Left ventricle myocardium superior (tissue), 1 donor: ENCODE measurements around the gene BIN1. TPM values are rescaled to one million over a fixed set of nuclear protein-coding genes. Genes with fewer than 3 reads are reported as not detected.
A peak's percentile ranks its signal among the peaks of the same experiment; 100 is the strongest.

Experiments
- ATAC-seq: fragments of 200-7000 bp; cut with Tn5 transposase; one replicate; pipeline ENCODE4 v1.9.1; 2020; ENCODE audit warnings: mild to moderate bottlenecking, moderate library complexity
- DNase-seq: peaks from one replicate; pipeline ENCODE4 v3.0.0-alpha.2; 2020
- intact Hi-C: fragments of 100-400 bp; cut with micrococcal nuclease; formaldehyde crosslinking; loops from one replicate; pipeline ENCODE4 v1.11.0; 2022
- total RNA-seq: library from RNA; stranded (reverse); fragmentation: NEBNext Ultra II Directional; extraction: Animal tissue kit (Norgen Biotek cat#: 25700); gene quantifications from one replicate; pipeline ENCODE4 v1.2.1, GENCODE V29; 2021
- donor health status: DM: no; HTN: yes; CAD: no; lungs with severe emphysema.

Gene BIN1
- total RNA-seq, 1 donor from 2014 or later = 15.0 TPM

DNA sequence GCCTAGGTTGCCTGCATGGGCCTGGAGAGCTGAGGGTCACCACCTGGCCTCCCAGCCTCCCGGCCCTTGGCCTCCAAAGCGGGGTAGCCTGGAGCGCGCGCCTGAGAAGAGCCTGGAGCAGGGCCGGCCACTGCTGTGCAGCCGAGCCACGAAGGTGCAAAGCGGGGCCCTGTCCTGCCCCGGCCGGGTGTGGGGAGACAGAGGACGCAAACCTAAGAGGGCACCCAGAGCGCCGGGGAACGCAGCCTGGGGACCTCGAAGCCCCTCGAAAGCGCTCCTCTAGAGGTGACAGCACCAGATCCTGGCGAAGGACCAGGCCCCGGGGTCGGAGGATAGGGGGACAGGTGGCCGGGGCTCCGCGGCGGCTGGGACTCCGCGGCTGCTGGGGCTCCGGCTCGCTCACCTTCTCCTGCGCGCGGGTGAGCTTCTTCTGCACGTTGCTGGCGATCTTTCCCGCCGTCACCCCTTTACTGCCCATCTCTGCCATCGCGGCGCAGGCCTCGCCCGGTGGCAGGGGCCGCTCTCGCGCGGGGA, 430 bp downstream of the BIN1 start:
- peak; percentile 28 for ATAC-seq
- intact Hi-C loops = no loop called here
- DNase-seq = peak; percentile 49

DNA sequence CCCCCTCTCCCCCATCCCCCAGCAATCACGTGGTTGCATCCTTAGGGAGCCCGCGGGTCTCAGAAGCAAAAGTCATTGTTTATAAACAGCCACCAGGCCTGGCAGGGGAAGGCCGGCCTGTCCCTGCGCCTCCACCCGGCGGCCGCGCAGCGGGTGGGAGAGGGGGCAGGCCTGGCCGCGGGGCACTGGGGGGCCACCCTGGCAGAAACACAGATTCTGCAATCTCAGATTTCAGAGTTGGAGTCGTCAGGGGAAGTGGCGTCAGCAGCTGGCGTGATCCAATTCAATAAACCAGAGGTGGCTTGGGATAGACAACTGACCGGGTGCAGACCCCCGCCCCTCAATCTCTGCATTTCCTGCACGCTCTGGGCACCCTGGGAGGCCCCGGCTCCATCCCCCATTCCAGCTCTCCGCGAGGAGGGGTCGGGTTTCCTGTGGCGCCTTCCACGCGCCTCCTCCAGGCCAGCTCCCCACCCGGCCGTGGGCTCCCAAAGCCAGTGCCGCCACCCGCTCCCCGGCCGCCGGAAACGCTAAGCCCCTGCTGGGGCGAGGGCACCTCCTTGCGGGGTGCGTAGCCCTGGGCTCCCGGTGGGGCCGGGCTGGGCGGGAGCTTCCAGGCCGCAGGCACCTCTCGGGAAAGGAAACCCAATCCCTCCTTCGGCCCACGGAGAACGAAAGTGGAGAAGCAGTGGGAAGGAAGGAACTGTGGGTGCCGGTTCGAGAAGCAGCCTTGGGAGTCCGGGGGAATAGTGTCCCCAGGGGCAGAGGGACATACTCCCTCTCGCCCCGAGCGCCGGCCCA, 1.1 kb downstream of the BIN1 start:
- intact Hi-C loops = no loop called here
- peak; percentile 51 for DNase-seq
- ATAC-seq = peak; percentile 12

DNA sequence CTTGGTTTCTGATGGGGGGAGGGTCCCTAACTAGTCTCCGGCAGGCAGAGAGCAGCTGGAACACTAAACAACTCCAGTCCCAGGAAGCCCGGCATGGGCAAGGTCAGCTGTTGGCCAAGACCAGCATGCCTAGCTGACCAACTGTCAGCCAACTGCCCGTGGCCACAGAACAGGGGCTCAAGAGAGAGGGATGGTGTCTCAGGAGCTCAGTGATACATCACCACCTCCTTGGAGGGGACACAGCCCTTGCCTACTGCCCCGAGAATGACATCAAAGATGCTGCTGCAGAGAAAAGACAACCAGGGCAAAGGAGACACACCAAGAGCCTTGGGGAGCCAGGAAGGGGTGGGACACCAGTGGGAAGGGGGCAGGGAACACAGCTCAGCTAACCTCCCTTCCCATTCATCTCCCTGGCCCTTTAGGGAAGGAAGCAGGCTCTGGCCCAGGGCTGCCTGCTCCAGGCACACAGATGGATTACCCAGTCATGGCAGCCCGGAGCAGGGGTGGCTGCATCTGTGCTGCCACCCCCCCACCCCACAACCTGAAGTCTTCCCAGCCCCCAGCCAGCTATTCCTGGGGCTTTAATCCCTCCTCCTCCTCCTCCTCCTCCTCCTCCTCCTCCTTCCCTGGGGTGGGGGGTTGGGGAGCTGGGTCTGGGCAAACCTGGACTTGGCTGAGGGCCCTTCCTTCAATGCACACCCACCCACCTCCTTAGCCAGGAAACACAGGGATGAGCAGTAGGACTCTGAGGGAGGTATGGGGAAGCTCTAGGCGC, 1.9 kb downstream of the BIN1 start:
- DNase-seq = no peak
- ATAC-seq = no peak
- intact Hi-C loops = no loop called here

DNA sequence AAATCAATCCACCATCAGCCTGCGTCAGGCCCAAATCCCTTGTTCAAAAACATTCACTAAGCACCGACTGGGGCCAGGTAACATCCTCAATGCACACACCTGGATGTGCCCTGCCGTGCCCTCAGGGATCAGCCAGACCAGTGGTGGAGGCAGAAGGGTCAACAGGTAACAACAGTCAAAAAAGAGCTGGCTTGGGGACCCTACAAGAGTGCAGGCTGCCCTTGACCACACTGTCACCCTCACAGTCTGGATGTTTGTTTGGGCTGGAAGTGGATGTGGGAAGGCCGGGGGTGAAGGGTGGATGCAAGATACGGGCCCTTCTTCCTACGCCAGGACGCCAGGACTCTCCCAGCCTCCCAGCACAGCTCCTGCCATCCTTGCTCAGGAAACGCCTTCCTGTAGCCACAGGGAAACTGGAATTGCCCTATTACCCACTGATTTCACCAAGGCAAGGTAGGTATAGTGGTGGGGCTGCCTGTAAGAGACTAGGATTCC, 2.7 kb downstream of the BIN1 start:
- DNase-seq = no peak
- intact Hi-C loops = no loop called here
- no peak for ATAC-seq

DNA sequence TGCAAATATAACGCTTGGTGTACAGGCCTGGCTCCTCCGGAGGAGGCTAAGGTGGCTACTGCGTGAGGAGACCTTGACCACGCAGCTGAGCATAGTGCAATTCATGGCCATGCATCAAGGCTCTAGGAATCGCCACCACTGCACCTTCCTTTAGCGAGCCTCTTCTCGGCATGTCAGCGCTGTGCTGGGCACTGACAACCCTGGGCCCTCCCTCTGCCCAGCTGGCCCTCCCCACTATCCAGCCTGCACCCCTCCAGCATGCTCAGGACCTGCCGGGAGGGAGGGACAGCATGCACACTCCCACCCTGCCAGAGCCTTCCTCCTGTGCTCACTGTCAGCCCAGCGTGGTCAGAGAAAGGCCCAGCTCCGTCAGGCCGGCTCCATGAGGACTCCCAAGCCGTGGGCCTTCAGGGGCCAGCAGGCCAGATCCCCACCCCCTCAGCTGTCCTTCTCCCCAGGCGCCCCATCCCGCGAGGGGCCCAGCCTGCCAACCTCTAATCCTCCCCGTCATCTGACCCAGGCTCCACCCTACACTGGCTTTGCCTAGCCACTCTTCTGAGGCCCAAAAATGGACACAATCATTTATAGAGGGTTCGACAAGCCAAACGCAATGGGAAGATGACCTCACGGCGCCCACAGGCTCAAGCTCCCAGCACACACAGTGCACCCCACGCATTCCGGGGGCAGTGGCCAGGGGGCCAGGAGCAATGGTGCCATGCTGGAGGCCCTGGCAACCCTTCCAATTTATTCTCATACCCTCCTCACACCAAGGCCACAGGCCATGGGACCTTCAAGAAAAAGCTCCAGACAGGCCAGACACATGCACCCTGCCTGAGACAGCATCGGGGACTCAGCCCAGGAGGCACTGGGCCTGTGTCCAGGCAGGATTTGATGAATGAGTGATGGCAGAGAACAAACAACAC, 3.5 kb downstream of the BIN1 start:
- intact Hi-C loops = no loop called here
- DNase-seq (peak; percentile 16), ATAC-seq (no peak)

DNA sequence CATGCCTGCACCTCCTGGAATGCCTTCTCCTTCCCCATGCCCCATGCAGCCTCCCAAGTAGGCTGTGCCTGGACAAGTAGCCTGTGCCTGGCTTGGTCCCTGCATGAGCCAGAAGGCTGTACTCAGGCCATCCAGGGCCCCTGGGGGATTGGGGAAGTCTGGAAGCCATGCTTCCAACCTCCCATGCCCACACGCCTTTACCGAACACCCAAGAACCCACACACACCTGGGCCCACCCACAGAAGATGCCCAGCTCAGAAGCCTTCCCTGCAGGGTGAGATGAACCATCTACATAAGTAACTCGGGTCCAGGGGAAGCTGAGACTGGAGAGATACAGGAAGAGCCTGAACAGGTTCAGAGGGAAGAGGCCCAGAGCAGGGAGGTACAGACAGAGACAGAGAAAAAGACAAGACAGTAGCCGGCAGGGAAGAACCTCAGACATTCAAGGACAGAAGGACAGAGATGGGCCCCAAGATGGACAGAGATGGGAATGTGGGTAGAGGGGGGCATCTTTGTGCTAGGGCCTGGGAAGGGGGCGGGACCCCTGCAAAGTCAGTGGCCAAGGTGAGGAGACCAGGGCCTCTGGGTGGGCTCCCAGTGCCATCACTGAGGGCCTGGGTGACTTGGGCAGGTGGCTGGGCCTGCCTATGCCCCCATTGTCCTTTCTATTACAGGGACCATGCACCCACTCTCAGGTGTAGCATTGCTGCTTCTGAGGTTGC, 4.3 kb downstream of the BIN1 start:
- DNase-seq (peak; percentile 21), ATAC-seq (no peak)
- intact Hi-C loops = no loop called here

DNA sequence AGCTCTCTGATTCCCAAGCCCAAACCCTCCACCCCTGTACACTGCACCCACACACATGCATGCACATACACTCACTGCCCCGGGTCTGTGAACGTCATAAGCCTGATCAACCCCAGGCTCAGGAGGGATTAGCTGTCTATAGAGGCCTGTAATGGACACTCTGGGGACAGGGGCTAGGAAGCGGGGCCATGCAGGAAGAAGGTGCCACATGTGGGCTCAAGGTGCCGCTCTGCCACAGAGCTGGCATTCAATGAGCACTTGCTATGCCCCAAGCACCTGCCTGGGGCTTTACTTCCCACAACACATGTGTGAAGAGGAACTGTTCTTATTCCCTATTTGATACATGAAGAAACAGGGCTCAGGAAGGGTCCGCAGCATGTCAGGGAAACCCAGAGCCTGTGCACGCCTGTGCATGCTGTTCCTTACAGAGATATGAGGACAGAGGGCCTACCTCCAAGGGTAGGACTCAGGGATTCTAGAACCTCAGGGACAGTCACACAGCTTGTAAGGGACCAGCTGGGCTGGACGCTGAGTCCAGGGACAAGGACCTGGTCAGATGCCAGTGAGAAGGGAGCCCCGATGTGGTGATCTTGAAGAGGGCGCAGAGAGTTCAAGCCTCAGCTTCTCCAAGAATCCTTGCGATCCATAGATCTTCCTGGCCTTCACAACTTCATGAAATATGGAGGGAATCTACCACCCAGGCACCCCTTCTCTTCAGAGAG, 5.0 kb downstream of the BIN1 start:
- intact Hi-C loops = no loop called here
- DNase-seq = peak; percentile 8
- no peak for ATAC-seq

DNA sequence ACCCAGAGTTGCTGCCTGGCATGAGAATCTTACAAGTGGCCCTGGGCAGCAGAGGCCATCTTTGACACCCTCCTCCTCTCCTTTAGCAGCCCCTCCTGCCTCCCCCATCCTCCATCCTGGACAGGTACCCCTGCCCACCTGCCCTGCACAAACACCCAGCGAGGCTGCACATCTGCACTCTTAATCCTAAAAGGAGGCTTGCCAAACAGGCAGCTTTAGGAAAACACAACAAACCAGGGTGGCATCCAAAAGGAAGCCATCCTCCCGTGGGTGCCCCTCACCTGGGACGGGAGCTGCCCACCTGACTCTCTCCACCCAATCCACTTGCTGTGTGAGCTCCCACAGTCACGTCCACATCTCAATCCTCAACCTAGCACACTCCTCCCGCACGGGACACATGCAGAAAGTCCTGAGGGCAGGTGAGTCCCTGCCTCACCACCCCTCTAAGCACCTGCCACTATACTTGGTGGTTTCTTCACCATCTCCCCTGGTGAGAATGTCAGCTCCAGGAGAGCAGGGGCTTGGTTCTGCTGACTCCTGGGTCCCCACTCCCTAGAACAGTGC, 5.8 kb downstream of the BIN1 start:
- DNase-seq (peak; percentile 21), ATAC-seq (no peak)
- intact Hi-C loops = no loop called here

DNA sequence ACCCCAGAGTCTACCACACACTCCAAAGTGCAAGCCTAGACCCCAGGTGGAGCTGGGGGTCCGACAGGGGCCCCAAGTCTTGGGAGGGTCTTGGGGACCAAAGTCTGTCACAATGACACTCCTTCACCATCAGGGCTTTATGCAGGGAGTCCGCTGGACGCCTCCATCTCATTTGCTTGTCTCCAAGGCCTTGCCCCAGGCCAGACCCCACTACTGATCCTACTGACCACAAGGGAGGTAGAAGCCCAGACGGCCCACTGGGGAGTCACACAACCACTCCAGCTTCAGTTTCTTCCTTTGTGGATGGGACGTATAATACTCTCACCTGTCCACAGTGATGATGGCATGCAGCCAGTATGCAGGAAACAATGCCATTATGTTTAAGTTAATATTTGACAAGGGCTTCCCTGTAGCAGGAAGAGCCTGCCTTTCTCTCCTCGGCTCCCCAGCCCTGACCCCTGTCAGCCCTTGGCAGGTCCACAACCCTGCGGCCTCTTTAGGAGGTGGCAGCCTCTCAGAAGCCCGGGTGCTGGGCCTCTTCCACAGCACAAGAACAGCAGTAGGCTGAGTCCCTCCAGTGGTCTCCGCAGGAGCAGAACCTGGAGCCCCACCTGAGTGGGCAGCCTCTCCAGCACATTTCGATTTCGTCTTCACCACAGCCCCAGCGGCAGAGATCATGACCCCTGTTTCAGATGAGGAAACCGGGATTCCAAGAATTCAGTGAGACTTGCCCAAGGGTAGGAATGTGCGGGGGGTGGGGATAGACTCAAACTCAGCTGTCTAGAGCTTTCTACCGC, 6.5 kb downstream of the BIN1 start:
- intact Hi-C loops = no loop called here
- DNase-seq = peak; percentile 12
- ATAC-seq = no peak

DNA sequence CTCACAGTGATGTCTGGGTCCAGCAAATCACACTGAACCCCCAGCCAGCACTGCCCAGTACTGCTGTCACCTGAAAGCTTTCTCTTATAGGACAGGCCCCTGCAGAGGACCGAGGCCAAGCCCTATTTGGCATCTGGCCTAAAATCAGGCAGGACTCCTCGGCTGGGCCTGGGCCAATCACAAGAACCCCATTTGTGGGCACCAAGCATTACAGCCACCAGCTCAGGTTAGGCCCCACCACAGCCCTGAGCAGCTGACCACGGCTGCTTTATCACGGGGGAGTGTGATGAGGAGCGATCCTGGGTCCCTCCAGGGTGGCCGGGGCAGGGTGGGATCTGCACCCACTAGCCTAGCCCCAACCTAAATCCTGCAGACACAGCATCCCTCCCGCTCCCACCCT, 8.2 kb downstream of the BIN1 start:
- peak; percentile 15 for DNase-seq
- ATAC-seq = no peak

DNA sequence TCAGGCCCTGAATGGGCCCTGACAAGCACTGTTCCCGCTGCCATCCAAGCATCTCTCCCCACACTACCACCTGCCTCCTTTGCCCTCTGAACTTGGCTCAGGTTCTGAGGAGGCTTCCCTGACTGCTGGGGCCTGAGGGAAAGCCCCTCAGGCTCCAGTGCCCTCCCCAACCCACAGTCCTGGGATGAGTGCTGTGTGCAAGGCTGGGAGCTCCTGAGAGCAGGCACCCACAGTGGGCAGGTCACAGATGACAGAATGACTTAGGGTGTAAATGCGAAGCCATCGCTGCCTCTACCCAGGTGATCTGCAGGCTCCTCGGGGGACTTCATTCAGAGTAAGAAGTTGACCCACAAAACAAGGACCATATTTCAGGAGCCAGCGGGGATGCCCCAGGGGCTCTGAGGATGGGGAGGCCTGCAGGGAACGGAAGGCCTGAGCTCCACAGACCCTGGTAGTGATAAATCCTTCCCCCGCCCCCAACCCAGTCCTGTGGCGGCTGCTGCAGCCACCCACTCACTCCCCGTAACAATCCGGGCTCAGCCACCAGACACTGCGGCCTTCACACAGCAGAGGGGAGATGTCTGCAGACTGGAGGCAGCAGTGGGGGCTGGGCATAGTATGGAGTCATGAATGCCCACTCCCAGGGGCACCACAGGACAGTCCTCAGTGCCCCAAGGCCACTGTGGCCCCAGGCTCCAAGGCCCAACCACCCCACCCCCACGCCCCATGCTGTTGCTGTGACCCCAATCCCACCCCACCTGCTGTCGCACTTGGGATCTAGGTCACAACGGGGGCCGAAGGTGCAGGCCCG, 8.9 kb downstream of the BIN1 start:
- DNase-seq = peak; percentile 12
- intact Hi-C loops = no loop called here
- ATAC-seq = no peak

More for the DNA sequence above, 8.2 kb downstream of the BIN1 start:
- intact Hi-C loops = no loop called here

DNA sequence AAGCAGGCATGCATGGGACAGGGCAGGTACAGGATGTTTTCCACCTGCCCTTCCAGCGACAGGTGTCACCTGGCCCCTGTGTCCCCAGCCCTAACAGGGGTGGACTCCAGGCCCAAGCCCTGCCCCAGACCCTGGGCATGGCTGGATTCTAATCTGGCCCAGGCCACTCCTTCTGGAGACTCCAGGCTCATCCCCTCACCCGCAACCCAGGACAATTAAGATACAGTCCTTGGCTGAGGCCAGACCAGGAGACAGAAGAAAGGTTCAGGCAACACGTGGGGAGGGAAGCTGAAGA, 9.5 kb downstream of the BIN1 start:
- intact Hi-C loops = no loop called here
- no peak for ATAC-seq
- peak; percentile 18 for DNase-seq

DNA sequence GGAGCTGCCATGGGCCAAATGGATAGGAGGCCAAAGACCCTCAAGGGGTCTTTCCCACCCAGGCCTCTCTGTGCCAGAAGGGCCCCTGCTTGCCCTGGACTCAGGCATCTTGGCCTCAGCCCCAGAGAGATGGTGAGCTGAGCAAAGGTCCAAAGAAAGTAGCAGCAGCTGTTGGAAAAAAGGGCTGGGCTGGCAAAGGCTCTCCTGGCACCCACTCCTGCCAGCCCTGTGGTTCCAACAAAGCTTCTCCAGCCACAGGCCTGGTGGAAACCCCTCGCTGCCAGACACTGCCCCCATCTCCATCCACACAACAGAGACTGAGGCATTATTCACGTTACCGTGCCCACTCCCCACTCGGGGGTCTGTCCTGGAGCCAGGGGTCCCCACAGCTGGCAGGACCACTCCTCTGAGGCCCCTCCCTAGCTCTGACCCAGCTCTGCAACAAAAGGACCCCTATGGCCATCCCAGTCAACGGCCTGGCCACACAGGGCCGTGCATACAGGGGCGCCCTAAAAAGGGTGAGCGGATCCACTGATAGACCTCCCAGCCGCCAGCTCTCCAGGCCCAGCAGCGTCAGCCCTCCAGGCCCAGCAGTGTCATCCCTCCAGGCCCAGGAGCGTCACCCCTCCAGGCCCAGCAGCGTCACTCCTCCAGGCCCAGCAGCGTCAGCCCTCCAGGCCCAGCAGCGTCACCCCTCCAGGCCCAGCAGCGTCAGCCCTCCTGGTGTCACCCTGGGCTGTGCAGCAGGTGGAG, 10.1 kb downstream of the BIN1 start:
- ATAC-seq (peak; percentile 44), DNase-seq (peak; percentile 25)
- intact Hi-C loops = no loop called here

DNA sequence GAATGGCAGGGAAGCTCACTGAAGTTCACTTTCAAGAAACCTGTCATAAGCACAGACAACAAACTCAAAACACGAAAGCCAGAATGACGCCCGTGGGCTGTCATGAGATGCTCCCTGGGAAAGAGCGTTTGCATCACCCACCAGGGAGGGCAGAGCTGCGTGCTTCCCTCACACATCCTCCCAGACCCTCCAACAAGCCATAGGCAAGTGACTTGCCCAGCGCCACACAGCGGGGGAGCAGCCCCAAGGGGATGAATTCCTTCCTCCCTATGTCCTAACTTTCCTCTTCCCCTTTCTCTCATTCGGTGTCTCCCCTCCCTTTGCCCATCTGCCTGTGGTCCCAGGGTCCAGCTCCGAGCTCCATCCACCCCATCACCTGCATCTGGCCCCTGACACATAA, 10.7 kb downstream of the BIN1 start:
- no peak for DNase-seq

DNA sequence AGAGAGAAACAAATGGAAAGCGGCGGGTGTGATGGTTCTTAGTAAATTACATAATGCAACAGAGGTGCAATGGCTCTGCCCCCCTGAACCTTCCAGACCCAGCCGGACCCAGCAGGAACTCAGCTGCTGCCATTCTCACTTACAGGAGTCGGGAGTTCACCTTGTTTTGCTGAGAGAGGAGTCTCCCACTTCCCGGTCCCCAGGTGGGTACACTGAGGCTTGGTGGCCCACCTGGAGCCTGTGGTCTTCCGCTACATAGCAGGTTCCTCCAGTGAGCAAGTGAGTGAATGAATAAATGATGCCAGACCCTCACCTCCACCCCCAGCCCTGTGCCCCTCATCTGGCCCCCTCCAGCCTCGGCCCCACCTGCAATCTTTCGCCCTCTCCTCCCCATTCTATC, 11.2 kb downstream of the BIN1 start:
- DNase-seq = peak; percentile 5
- intact Hi-C loops = no loop called here
- no peak for ATAC-seq

More for the DNA sequence above, 10.7 kb downstream of the BIN1 start:
- no peak for ATAC-seq
- intact Hi-C loops = no loop called here

DNA sequence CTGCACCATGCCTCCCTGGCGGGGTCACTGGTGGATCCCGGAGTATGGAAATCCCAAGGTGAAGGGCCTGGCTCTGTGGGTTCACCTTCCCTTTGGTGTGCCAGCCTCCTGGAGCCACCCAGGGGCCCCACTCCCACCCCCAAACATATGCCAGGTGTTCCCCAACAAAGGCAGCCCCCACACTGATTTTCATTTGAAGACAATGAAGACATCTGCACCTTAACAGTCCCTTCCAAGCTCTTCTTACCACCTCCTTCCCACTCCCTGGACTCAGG, 11.7 kb downstream of the BIN1 start:
- DNase-seq (no peak), ATAC-seq (no peak)
- intact Hi-C loops = no loop called here
